ENCODE measurements around the gene CECR2.

CECR2 gene

DNA sequence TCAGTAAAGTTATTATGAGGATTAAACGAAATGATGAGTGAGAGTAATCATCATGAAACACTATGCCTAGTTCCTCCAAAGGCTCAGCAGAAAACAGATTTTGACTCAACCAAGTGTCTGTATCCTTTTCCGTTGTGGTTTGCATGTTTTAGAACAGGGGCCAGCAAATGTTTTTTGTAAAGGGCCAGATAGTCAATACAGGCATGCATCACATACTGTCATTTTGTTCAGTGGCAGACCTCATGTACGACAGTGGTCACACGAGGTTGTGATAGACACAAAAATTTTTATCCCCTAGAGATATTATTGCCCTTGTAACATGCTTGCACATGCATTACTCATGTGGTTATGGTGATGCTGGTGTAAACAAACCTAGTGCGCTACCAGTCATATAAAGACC is 112.2 kb downstream of the CECR2 start:
- no peaks in the 10 kb centered on the region for H3K36me3 ChIP-seq (ENCODE audit: control insufficient read depth in 4 of 4, insufficient read depth in 4 of 4, low read length in 3 of 4)
- no peaks in the 10 kb centered on the region for H3K4me1 ChIP-seq (ENCODE audit: control extremely low read depth in 1 of 4, control insufficient read depth in 4 of 4, insufficient read depth in 4 of 4, low read length in 3 of 4)
- ChIA-PET POLR2A (no interaction called here), CTCF (no interaction called here)
- H3K9me3 ChIP-seq (ENCODE audit: control extremely low read depth in 1 of 5, control insufficient read depth in 4 of 5, insufficient read depth in 2 of 5, low read depth in 1 of 5, low read length in 4 of 5), result no peaks in the 10 kb centered on the region
- H3K27ac ChIP-seq (ENCODE audit: insufficient read depth in 1 of 2, low read depth in 1 of 2, low read length in 2 of 2, poor library complexity in 1 of 2, severe bottlenecking in 2 of 2), result no peak overlapping the region
- peaks cover 0 to 15% (median 6%) of the 10 kb centered on the region in 5 experiments for H3K27me3 ChIP-seq (replicated peaks in 2 of 5; ENCODE audit: control insufficient read depth in 4 of 5, insufficient read depth in 5 of 5, low read length in 4 of 5)
- no peak for DNase-seq
- WGBS (ENCODE audit: insufficient coverage), result 94% methylated on average over 3 of the region's 5 CpGs
- H3K4me3 ChIP-seq (ENCODE audit: control insufficient read depth in 1 of 7, extremely low read depth in 1 of 7, insufficient read depth in 4 of 7, low read depth in 2 of 7, low read length in 6 of 7), result no peak overlapping the region

- 78% methylated on average over 2 of the region's 2 CpGs for WGBS (ENCODE audit: insufficient coverage)
- H3K27ac ChIP-seq (ENCODE audit: insufficient read depth in 1 of 2, low read depth in 1 of 2, low read length in 2 of 2, poor library complexity in 1 of 2, severe bottlenecking in 2 of 2), result no peak overlapping the region
- peaks cover 0 to 3% (median 2%) of the 10 kb centered on the region in 5 experiments for H3K27me3 ChIP-seq (replicated peaks in 2 of 5; ENCODE audit: control insufficient read depth in 4 of 5, insufficient read depth in 5 of 5, low read length in 4 of 5)
- no peaks in the 10 kb centered on the region for H3K9me3 ChIP-seq (ENCODE audit: control extremely low read depth in 1 of 5, control insufficient read depth in 4 of 5, insufficient read depth in 2 of 5, low read depth in 1 of 5, low read length in 4 of 5)
- no peaks in the 10 kb centered on the region for H3K4me1 ChIP-seq (ENCODE audit: control extremely low read depth in 1 of 4, control insufficient read depth in 4 of 4, insufficient read depth in 4 of 4, low read length in 3 of 4)
- no peak overlapping the region for H3K4me3 ChIP-seq (ENCODE audit: control insufficient read depth in 1 of 7, extremely low read depth in 1 of 7, insufficient read depth in 4 of 7, low read depth in 2 of 7, low read length in 6 of 7)
- POLR2A ChIA-PET, result no interaction called here
- no peak for DNase-seq
- H3K36me3 ChIP-seq (ENCODE audit: control insufficient read depth in 4 of 4, insufficient read depth in 4 of 4, low read length in 3 of 4), result no peaks in the 10 kb centered on the region
- CTCF ChIA-PET, result no interaction called here
Observed at GRCh38 chr22:17483688-17484372, 114.6 kb downstream of the CECR2 start.

DNA sequence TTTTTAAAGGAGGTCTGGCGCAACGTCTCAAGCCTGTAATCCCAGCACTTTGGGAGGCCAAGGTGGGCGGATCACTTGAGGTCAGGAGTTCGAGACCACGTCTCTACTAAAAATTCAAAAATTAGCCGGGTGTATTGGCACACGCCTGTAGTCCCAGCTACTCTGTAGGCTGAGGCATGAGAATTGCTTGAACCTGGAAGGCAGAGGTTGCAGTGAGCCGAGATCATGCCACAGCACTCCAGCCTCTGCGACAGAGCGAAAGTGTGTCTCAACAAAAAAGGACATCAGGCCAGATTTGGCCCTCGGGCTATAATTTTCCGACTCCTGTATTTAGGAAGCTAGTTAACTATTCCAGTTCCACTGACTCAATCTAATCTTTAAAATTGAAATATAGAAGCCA is 115.3 kb downstream of the CECR2 start:
- no peaks in the 10 kb centered on the region for H3K4me1 ChIP-seq (ENCODE audit: control extremely low read depth in 1 of 4, control insufficient read depth in 4 of 4, insufficient read depth in 4 of 4, low read length in 3 of 4)
- no peaks in the 10 kb centered on the region for H3K36me3 ChIP-seq (ENCODE audit: control insufficient read depth in 4 of 4, insufficient read depth in 4 of 4, low read length in 3 of 4)
- no peaks in the 10 kb centered on the region for H3K27me3 ChIP-seq (replicated peaks in 2 of 5; ENCODE audit: control insufficient read depth in 4 of 5, insufficient read depth in 5 of 5, low read length in 4 of 5)
- WGBS (ENCODE audit: insufficient coverage), result 94% methylated on average over 12 of the region's 12 CpGs
- DNase-seq, result no peak
- POLR2A ChIA-PET, result no interaction called here
- no peaks in the 10 kb centered on the region for H3K9me3 ChIP-seq (ENCODE audit: control extremely low read depth in 1 of 5, control insufficient read depth in 4 of 5, insufficient read depth in 2 of 5, low read depth in 1 of 5, low read length in 4 of 5)
- H3K27ac ChIP-seq (ENCODE audit: insufficient read depth in 1 of 2, low read depth in 1 of 2, low read length in 2 of 2, poor library complexity in 1 of 2, severe bottlenecking in 2 of 2), result no peak overlapping the region
- CTCF ChIA-PET, result no interaction called here
- H3K4me3 ChIP-seq (ENCODE audit: control insufficient read depth in 1 of 7, extremely low read depth in 1 of 7, insufficient read depth in 4 of 7, low read depth in 2 of 7, low read length in 6 of 7), result no peak overlapping the region

DNA sequence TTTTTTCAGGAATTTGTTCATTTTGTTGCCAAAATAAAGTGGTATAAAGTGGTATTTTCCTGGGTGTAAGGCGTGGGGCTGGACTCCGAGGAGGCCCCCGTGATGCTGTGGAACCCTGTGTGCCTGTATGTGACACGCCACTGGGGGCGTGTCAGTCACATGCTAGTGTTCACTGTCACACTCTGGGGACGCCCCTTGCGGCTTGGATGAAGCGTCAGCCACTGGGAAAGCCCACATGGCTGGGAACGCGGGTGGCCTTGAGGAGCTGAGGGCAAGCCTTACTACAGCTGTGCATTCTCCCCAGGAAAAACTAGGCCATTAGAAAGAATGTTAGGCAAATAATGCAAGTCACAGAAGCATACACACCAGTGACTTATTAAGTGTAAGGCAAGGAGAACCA is 117.1 kb downstream of the CECR2 start:
- Histone ChIP-seq H3K4me3 (ENCODE audit: control insufficient read depth in 1 of 7, extremely low read depth in 1 of 7, insufficient read depth in 4 of 7, low read depth in 2 of 7, low read length in 6 of 7) (no peak overlapping the region), H3K9me3 (ENCODE audit: control extremely low read depth in 1 of 5, control insufficient read depth in 4 of 5, insufficient read depth in 2 of 5, low read depth in 1 of 5, low read length in 4 of 5) (no peaks in the 10 kb centered on the region), H3K27me3 (replicated peaks in 2 of 5; ENCODE audit: control insufficient read depth in 4 of 5, insufficient read depth in 5 of 5, low read length in 4 of 5) (no peaks in the 10 kb centered on the region), H3K27ac (ENCODE audit: insufficient read depth in 1 of 2, low read depth in 1 of 2, low read length in 2 of 2, poor library complexity in 1 of 2, severe bottlenecking in 2 of 2) (no peak overlapping the region), H3K4me1 (ENCODE audit: control extremely low read depth in 1 of 4, control insufficient read depth in 4 of 4, insufficient read depth in 4 of 4, low read length in 3 of 4) (no peaks in the 10 kb centered on the region), H3K36me3 (ENCODE audit: control insufficient read depth in 4 of 4, insufficient read depth in 4 of 4, low read length in 3 of 4) (no peaks in the 10 kb centered on the region)
- CTCF ChIA-PET, result no interaction called here
- 95% methylated on average over 10 of the region's 10 CpGs for WGBS (ENCODE audit: insufficient coverage)
- no peak for DNase-seq
- POLR2A ChIA-PET, result no interaction called here

GRCh38 chr22:17486719-17487118 is 117.5 kb downstream of the CECR2 start:
- Histone ChIP-seq H3K4me3 (ENCODE audit: control insufficient read depth in 1 of 7, extremely low read depth in 1 of 7, insufficient read depth in 4 of 7, low read depth in 2 of 7, low read length in 6 of 7) (no peak overlapping the region), H3K4me1 (ENCODE audit: control extremely low read depth in 1 of 4, control insufficient read depth in 4 of 4, insufficient read depth in 4 of 4, low read length in 3 of 4) (no peaks in the 10 kb centered on the region), H3K36me3 (ENCODE audit: control insufficient read depth in 4 of 4, insufficient read depth in 4 of 4, low read length in 3 of 4) (no peaks in the 10 kb centered on the region), H3K9me3 (ENCODE audit: control extremely low read depth in 1 of 5, control insufficient read depth in 4 of 5, insufficient read depth in 2 of 5, low read depth in 1 of 5, low read length in 4 of 5) (no peaks in the 10 kb centered on the region), H3K27ac (ENCODE audit: insufficient read depth in 1 of 2, low read depth in 1 of 2, low read length in 2 of 2, poor library complexity in 1 of 2, severe bottlenecking in 2 of 2) (no peak overlapping the region), H3K27me3 (replicated peaks in 2 of 5; ENCODE audit: control insufficient read depth in 4 of 5, insufficient read depth in 5 of 5, low read length in 4 of 5) (no peaks in the 10 kb centered on the region)
- WGBS (ENCODE audit: insufficient coverage), result 98% methylated on average over 9 of the region's 10 CpGs
- CTCF ChIA-PET, result no interaction called here
- POLR2A ChIA-PET, result no interaction called here
- no peak for DNase-seq

GRCh38 chr22:17489101-17489500 is 119.8 kb downstream of the CECR2 start:
- H3K27me3 ChIP-seq (replicated peaks in 2 of 5; ENCODE audit: control insufficient read depth in 4 of 5, insufficient read depth in 5 of 5, low read length in 4 of 5), result no peaks in the 10 kb centered on the region
- H3K4me1 ChIP-seq (ENCODE audit: control extremely low read depth in 1 of 4, control insufficient read depth in 4 of 4, insufficient read depth in 4 of 4, low read length in 3 of 4), result no peaks in the 10 kb centered on the region
- no peak overlapping the region for H3K4me3 ChIP-seq (ENCODE audit: control insufficient read depth in 1 of 7, extremely low read depth in 1 of 7, insufficient read depth in 4 of 7, low read depth in 2 of 7, low read length in 6 of 7)
- DNase-seq, result no peak
- ChIA-PET CTCF (interaction anchor here (0.9 to 1.4 kb wide), 2 partner anchors 9 to 12 kb away, joined by 3 to 5 read pairs; no protein-coding TSS in a partner anchor), POLR2A (no interaction called here)
- H3K9me3 ChIP-seq (ENCODE audit: control extremely low read depth in 1 of 5, control insufficient read depth in 4 of 5, insufficient read depth in 2 of 5, low read depth in 1 of 5, low read length in 4 of 5), result no peaks in the 10 kb centered on the region
- WGBS (ENCODE audit: insufficient coverage), result 90% methylated on average over 1 of the region's 6 CpGs
- H3K27ac ChIP-seq (ENCODE audit: insufficient read depth in 1 of 2, low read depth in 1 of 2, low read length in 2 of 2, poor library complexity in 1 of 2, severe bottlenecking in 2 of 2), result no peak overlapping the region
- no peaks in the 10 kb centered on the region for H3K36me3 ChIP-seq (ENCODE audit: control insufficient read depth in 4 of 4, insufficient read depth in 4 of 4, low read length in 3 of 4)

- CTCF ChIA-PET, result no interaction called here
- DNase-seq, result no peak
- WGBS (ENCODE audit: insufficient coverage), result 97% methylated on average over 8 of the region's 9 CpGs
- no peaks in the 10 kb centered on the region for H3K36me3 ChIP-seq (ENCODE audit: control insufficient read depth in 4 of 4, insufficient read depth in 4 of 4, low read length in 3 of 4)
- H3K4me1 ChIP-seq (ENCODE audit: control extremely low read depth in 1 of 4, control insufficient read depth in 4 of 4, insufficient read depth in 4 of 4, low read length in 3 of 4), result no peaks in the 10 kb centered on the region
- no peaks in the 10 kb centered on the region for H3K9me3 ChIP-seq (ENCODE audit: control extremely low read depth in 1 of 5, control insufficient read depth in 4 of 5, insufficient read depth in 2 of 5, low read depth in 1 of 5, low read length in 4 of 5)
- no peaks in the 10 kb centered on the region for H3K27me3 ChIP-seq (replicated peaks in 2 of 5; ENCODE audit: control insufficient read depth in 4 of 5, insufficient read depth in 5 of 5, low read length in 4 of 5)
- no peak overlapping the region for H3K4me3 ChIP-seq (ENCODE audit: control insufficient read depth in 1 of 7, extremely low read depth in 1 of 7, insufficient read depth in 4 of 7, low read depth in 2 of 7, low read length in 6 of 7)
- no peak overlapping the region for H3K27ac ChIP-seq (ENCODE audit: insufficient read depth in 1 of 2, low read depth in 1 of 2, low read length in 2 of 2, poor library complexity in 1 of 2, severe bottlenecking in 2 of 2)
- POLR2A ChIA-PET, result no interaction called here
Observed at GRCh38 chr22:17491090-17491640, 121.9 kb downstream of the CECR2 start.
